Retina (tissue), 1 donor: Measurements from ENCODE around the gene ATXN10.

ENCODE experiments used
- DNase-seq: peaks from one replicate; pipeline ENCODE4 v3.0.0-alpha.2; 2016

ATXN10 gene

GRCh38 chr22:45763236-45763624 lies 91.6 kb downstream of the ATXN10 start:
- no peak for DNase-seq

DNA sequence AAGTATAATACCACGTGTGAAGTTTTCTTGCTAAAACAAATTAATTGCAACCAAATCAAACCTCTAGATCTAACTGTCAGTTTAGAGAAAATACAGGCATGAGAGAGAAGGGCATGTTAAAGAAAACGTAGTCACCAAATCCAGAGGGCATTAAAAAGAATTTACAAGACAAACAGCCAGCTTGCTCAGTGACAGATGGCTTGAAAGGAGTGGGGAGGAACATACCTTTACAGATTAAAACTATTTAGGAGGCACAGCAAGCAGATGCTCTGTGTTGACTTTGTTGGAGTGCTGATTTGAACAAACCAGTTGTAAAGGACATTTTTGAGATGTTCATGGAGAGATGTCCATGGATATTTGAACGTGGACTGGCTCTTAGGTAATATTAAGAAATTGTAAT lies 96.9 kb downstream of the ATXN10 start:
- no peak for DNase-seq

- no peak for DNase-seq
Measured at GRCh38 chr22:45769569-45770210, 98.1 kb downstream of the ATXN10 start.

DNA sequence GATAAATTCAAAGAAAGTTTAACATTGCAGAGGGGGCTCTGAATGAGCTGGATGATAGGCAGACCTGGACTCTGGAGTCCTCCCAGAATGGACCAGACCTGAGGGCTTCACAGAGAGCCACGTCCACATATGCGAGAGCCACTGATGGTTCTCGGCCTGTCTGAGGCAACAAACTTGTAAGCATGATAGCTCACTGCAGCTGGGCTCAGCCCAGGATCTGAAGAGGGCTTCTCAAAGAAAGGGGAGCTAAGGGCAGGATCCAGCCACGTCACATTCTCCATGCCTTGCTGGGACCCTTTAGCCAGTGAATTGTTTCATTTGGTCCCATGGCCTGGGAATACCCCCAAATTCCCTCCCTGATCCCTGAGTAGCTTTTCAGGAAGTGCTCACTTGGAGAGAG lies 98.9 kb downstream of the ATXN10 start:
- no peak for DNase-seq

DNA sequence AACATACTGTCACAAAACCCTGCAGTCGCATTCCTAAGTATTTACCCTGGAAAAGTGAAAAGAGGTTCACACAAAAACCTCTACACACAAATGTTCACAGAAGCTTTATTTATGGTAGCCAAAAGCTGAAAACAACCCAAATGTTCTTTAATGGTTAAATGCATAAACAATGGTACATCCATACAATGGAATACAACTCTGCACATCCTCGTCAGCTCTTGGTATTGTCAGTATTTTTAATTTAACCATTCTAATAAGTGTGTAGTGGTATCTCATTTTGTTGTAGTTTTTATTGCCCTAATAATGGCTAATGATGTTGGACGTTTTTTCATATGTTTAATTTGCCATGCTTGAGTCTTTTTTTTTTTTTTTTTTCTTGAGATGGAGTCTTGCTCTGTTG lies 99.4 kb downstream of the ATXN10 start:
- no peak for DNase-seq

GRCh38 chr22:45771711-45772110 lies 100.1 kb downstream of the ATXN10 start:
- no peak for DNase-seq

DNA sequence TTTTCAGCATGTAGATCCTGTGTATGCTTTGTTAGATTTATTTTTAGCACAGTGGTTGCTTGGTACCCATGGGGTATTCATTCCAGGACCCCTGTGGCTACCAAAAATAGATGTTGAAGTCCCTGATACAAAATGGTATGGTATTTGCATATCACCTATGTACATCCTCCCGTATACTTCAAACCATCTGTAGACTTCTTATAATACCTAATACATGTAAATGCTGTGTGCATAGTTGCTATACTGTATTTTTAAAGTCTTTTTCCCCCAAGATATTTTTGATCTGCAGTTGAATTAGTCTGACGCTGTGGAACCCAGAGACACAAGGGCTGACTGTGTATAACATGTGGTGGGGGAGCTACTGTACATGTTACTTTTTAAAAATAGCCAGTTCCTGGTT lies 101.1 kb downstream of the ATXN10 start:
- no peak for DNase-seq

- DNase-seq, result no peak
Measured at GRCh38 chr22:45774001-45774670, 102.5 kb downstream of the ATXN10 start.

DNA sequence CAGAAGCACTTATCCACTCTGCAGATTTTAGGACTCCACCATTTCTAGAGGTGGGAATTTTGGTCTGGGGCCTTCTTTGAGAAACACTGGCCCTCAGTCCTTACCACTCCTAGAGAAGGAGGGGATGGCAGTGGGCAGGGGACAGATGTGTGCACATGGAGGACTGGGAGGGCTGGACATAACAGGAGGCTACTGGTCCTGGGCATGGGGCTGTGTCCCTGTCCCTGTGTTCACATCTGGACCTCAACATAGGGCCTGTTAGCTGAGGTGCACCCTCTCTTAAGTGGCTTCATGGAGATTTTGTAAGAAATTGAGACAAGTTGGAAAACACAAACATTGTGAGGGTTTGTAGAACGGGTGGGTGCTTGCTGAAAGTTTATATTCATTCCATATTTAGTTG lies 103.4 kb downstream of the ATXN10 start:
- no peak for DNase-seq

- DNase-seq, result no peak
Measured at GRCh38 chr22:45775569-45776312, 104.1 kb downstream of the ATXN10 start.

- DNase-seq, result no peak
Measured at GRCh38 chr22:45776313-45776585, 104.6 kb downstream of the ATXN10 start.

GRCh38 chr22:45777046-45777851 lies 105.6 kb downstream of the ATXN10 start:
- no peak for DNase-seq

DNA sequence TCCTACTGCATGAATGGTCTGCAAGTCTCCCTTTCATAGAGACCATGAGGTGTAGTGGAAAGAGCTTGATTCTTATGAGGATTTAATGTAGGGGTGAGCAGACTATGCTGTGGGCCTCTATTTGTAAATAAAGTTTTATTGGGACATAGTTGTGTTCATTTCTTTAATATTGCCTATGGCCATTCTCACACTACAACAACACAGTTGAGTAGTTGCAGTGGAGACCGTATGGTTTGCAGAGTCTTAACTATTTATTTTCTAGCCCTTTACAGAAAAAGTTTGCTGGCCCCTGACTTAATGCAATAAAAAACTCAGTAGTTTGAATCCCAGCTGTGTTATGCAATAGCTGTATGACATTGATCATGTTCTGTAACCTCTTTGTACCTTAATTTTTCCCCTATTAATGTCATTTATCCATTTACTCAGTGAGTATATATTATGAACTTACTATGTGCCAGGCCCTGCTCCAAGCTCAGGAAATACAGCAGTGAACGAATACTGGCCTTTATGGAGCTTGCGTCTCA lies 106.3 kb downstream of the ATXN10 start:
- DNase-seq, result no peak

DNA sequence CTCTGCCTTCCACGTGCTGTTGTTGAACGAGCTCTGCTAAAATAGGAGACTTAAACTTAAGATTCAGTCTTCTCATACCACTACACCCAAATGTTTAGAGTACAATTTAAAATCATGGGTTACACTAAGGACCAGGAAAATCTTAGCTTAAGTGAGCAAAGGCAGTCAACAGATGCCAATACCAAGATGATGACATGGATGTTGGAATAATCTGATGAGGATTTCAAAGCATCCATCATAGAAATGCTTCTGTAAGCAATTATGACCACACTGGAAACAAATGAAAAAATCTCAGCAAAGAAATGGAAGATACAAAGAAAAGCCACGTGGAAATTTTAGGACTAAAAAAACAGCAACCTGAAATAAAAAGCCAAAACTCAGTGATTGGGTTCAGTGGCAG lies 109.8 kb downstream of the ATXN10 start:
- no peak for DNase-seq

DNA sequence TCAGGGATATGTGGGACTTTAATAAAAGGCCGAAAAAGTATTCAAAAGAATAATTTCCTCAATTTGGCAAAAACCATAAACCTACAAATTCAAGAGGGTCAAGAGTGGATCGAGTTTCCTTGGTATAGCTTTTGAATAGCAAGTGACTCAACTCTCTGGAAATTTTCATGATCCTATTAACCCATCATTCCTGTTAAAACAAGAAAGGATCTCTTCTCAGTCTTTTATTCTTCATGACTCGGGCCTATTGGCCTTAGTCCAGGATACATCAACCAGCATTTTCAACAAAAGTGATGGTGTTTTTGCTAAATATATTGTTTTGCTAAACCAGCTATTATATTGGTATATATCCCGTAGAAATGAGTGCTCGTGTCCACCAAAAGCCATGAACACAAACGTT lies 110.3 kb downstream of the ATXN10 start:
- DNase-seq, result no peak

DNA sequence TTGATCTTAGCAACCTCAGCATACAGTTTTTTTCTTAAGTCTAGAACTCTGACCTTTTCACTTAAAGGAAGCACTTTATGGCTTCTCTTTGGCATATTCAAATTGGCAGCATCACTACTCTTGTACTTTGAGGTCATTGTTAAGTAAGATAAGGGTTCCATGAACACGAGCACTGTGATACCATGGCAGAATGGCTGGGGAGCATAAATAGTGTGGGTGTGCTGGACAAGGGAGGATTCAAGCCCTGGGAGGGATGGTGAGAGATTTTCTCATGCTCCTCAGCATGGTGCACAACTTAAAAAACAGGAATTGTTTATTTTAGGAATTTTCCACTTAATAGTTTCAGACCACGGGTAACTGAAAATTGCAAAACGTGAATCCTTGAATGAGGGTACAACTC lies 111.4 kb downstream of the ATXN10 start:
- no peak for DNase-seq

DNA sequence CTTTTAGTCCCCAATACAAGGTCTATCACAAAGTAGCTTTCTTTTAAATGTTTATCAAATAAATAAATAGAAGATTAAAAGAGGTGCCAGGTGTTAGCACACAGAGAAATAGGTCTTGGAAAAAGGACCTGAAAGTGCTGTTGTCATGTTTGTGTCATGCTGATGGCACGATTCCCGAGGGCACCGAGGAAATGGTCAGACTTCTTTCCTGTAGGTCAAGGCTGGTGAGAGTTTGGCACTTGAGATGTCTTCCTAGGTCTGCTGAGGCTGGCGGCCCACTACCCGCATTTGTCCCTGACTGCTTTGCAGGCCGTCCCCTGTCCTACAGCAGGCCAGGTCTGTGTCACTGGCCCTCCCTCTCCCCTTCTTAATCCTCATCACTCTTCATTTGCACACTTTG lies 112.1 kb downstream of the ATXN10 start:
- no peak for DNase-seq

DNA sequence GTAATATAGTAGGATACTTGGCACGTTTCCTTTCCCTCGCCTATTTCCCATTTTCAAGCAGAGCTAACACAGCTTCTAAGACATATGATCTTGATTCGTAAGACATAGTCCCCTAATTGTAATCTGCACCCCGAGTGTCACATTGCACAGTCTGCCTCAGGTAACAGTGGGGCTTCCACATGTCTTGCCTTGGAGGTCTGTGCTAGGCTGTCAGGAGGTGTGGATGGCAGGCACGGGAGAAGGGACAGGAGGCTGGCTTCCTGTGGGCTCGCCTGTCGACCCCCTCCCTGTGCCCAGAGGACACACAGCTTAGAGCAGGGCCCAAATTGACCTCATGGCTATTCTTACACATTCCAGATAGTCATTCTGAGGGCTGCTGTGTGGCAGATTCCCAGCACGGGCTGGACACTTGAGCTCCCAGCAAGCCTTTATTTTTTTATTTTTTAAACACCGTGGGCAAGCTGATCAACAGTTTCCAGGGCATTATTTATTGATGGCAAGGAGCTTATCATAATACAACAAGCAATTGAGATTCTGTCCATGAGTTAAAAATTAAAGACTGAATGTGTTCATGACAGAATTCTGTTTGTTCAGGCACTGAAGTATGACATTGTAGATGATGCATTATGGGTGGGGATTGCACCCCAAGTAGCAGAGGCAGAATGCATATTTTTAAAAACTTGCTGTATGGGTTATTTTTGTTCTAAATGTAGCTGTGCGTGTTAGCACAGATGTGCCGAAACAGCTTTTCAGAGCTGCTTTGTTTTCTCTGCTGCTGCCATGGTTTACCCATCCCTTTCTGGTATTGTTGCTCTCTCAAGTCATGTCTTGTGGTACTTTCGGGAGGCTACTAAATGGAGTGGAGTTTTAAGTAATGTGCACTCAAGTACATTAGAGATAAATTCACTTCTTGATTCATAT lies 113.0 kb downstream of the ATXN10 start:
- no peak for DNase-seq

GRCh38 chr22:45785458-45785857 lies 113.8 kb downstream of the ATXN10 start:
- DNase-seq, result no peak

GRCh38 chr22:45786726-45787125 lies 115.1 kb downstream of the ATXN10 start:
- DNase-seq, result no peak

- no peak for DNase-seq
Measured at GRCh38 chr22:45787759-45788158, 116.1 kb downstream of the ATXN10 start.

DNA sequence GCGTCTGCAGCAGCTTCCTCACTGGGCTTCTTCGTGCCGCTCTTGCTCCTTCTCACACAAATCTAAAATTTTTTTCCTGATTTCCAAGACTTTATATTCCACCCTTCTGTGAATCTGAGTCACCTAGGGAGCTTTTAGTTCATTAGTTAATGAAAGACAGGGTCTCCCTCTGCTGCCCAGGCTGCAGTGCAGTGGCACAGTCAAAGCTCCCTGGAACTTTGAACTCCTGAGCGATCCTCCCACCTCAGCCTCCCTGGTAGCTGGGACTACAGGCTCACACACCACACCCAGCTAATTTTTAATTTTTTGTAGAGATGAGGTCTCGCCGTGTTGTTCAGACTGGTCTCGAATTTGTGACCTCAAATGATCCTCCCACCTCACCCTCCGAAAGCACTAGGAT lies 116.9 kb downstream of the ATXN10 start:
- DNase-seq, result no peak
